Common myeloid progenitor, CD34-positive (primary cell): Measurements from ENCODE around the gene UNCX. TPM values are rescaled to one million over a fixed set of nuclear protein-coding genes. Genes with fewer than 3 reads are reported as not detected.

Experiments used
- CTCF ChIA-PET: fragments of 350-600 bp; sonication (Branson Sonifier 250); formaldehyde crosslinking; loops from one replicate; lab custom pipeline; 2021; ENCODE audit warnings: antibody characterized with exemption; lab: Charles Lee
- POLR2A ChIA-PET: fragments of 350-600 bp; sonication (Branson Sonifier 250); formaldehyde crosslinking; loops from one replicate; lab custom pipeline; 2021; ENCODE audit warnings: antibody characterized with exemption; lab: Charles Lee
- DNase-seq, 3 donors: peaks; one replicate each; pipeline versions ENCODE4 v3.0.0 to v3.0.0-alpha.2; 2013
- H3K27ac ChIP-seq, 2 experiments: 1 replicate in 1 of 2; 2 replicates in 1 of 2; pipeline ENCODE4 v1.7.0; 2013; ENCODE audit warnings: inconsistent platforms in 2 of 2, low read length in 2 of 2, mild to moderate bottlenecking in 2 of 2, low read depth in 1 of 2, moderate library complexity in 1 of 2; ENCODE audit not compliant: severe bottlenecking in 2 of 2, insufficient read depth in 1 of 2, poor library complexity in 1 of 2
- H3K27me3 ChIP-seq, 5 experiments: replicated peaks in 2 of 5; 1 replicate in 3 of 5; 2 replicates in 2 of 5; pipeline versions ENCODE4 v1.6.1 to v1.7.0; 2013; ENCODE audit warnings: low read length in 4 of 5, mild to moderate bottlenecking in 2 of 5, moderate library complexity in 2 of 5, inconsistent platforms in 1 of 5; ENCODE audit not compliant: insufficient read depth in 5 of 5, control insufficient read depth in 4 of 5
- H3K36me3 ChIP-seq, 4 experiments: 1 replicate in 2 of 4; 2 replicates in 2 of 4; pipeline versions ENCODE4 v1.6.1 to v1.7.0; 2013; ENCODE audit warnings: low read length in 3 of 4, control low read depth in 1 of 4, mild to moderate bottlenecking in 1 of 4; ENCODE audit not compliant: control insufficient read depth in 4 of 4, insufficient read depth in 4 of 4
- H3K4me1 ChIP-seq, 4 experiments: 1 replicate in 3 of 4; 2 replicates in 1 of 4; pipeline versions ENCODE4 v1.6.1 to v1.7.1; 2013; ENCODE audit warnings: low read length in 3 of 4, mild to moderate bottlenecking in 3 of 4, control low read depth in 1 of 4, inconsistent platforms in 1 of 4, moderate library complexity in 1 of 4; ENCODE audit not compliant: control insufficient read depth in 4 of 4, insufficient read depth in 4 of 4; ENCODE audit errors: control extremely low read depth in 1 of 4
- H3K4me3 ChIP-seq, 7 experiments: 1 replicate in 4 of 7; 2 replicates in 3 of 7; pipeline versions ENCODE4 v1.5.1 to v1.7.0; 2013; ENCODE audit warnings: mild to moderate bottlenecking in 7 of 7, low read length in 6 of 7, moderate library complexity in 6 of 7, inconsistent platforms in 2 of 7, low read depth in 2 of 7, control low read depth in 1 of 7; ENCODE audit not compliant: insufficient read depth in 4 of 7, control insufficient read depth in 1 of 7; ENCODE audit errors: extremely low read depth in 1 of 7
- H3K9me3 ChIP-seq, 5 experiments: 1 replicate in 4 of 5; 2 replicates in 1 of 5; pipeline versions ENCODE4 v1.6.1 to v1.7.1; 2013; ENCODE audit warnings: low read length in 4 of 5, mild to moderate bottlenecking in 2 of 5, inconsistent platforms in 1 of 5, low read depth in 1 of 5, moderate library complexity in 1 of 5; ENCODE audit not compliant: control insufficient read depth in 4 of 5, insufficient read depth in 2 of 5; ENCODE audit errors: control extremely low read depth in 1 of 5
- WGBS: methylation state at CpG from one replicate; pipeline ENCODE4 v1.1.5; 2013; ENCODE audit not compliant: insufficient coverage; 5-methylcytosine and 5-hydroxymethylcytosine counted together
- polyA plus RNA-seq: library from polyadenylated mRNA; unstranded; fragments of 120-200 nt; gene quantifications from one replicate; pipeline ENCODE4 v1.2.1, GENCODE V29; 2013

Gene UNCX
- polyA plus RNA-seq, result not detected

GRCh38 chr7:1232623-1233332 is at the start of gene UNCX:
Gene UNCX, plus strand, starts transcription at chr7:1232872. Its CDS starts 146 bp downstream, at chr7:1233018.
- Histone ChIP-seq H3K4me1 (peaks cover 0 to 28% (median 14%) of the 10 kb centered on the region in 4 experiments), H3K9me3 (no peaks in the 10 kb centered on the region), H3K27me3 (peaks cover 3 to 88% (median 50%) of the 10 kb centered on the region in 5 experiments), H3K36me3 (no peaks in the 10 kb centered on the region), H3K27ac (no peak within 1 kb of the TSS), H3K4me3 (no peak within 1 kb of the TSS)
- no peak for DNase-seq
- POLR2A ChIA-PET, result no interaction called here
- WGBS, result 5% methylated on average over 45 of the region's 81 CpGs
- CTCF ChIA-PET, result no interaction called here

DNA sequence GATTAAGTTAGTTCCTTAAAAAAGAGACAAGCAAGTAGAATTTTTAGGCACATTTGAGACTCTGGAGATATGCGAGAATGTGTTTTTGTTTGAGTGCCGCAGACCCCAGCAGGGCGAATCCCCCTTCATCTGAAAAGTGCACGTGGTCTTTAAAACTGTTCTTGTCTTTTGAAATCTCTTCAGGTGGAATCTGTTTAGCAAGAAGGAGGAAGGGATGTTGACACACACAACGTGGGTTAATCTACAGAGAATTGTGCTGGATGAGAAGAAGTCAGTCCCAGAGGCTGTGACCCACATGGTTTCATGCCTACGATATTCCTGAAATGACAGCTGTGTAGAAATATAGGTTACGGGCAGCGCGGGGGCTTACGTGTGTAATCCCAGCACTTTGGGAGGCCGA is 45.5 kb upstream of the UNCX start:
- POLR2A ChIA-PET, result no interaction called here
- H3K27ac ChIP-seq, result no peak overlapping the region
- CTCF ChIA-PET, result interaction anchor here (1.7 kb wide), 1 partner anchor 9 kb away, joined by 4 read pairs; no protein-coding TSS in a partner anchor
- no peak for DNase-seq
- peaks cover 0 to 5% (median 0%) of the 10 kb centered on the region in 5 experiments for H3K27me3 ChIP-seq
- WGBS, result 91% methylated on average over 8 of the region's 11 CpGs
- no peaks in the 10 kb centered on the region for H3K36me3 ChIP-seq
- no peak overlapping the region for H3K4me3 ChIP-seq
- peaks cover 2 to 14% (median 5%) of the 10 kb centered on the region in 4 experiments for H3K4me1 ChIP-seq
- no peaks in the 10 kb centered on the region for H3K9me3 ChIP-seq

- ChIA-PET POLR2A (no interaction called here), CTCF (interaction anchor here (0.7 to 1.4 kb wide), 2 partner anchors 17 to 23 kb away, joined by 3 read pairs; no protein-coding TSS in a partner anchor)
- peaks cover 0 to 5% (median 2%) of the 10 kb centered on the region in 5 experiments for H3K27me3 ChIP-seq
- no peak overlapping the region for H3K27ac ChIP-seq
- H3K9me3 ChIP-seq, result no peaks in the 10 kb centered on the region
- DNase-seq, result no peak
- H3K36me3 ChIP-seq, result no peaks in the 10 kb centered on the region
- 90% methylated on average over 6 of the region's 6 CpGs for WGBS
- H3K4me1 ChIP-seq, result peaks cover 2 to 20% (median 12%) of the 10 kb centered on the region in 4 experiments
- no peak overlapping the region for H3K4me3 ChIP-seq
Observed at GRCh38 chr7:1188720-1189294, 43.9 kb upstream of the UNCX start.

GRCh38 chr7:1189986-1190772 is 42.5 kb upstream of the UNCX start:
- ChIA-PET POLR2A (no interaction called here), CTCF (interaction anchor here (1.4 to 2.8 kb wide), 2 partner anchors 14 to 18 kb away, joined by 3 to 30 read pairs; no protein-coding TSS in a partner anchor)
- no peak for DNase-seq
- Histone ChIP-seq H3K4me1 (peaks cover 2 to 23% (median 12%) of the 10 kb centered on the region in 4 experiments), H3K36me3 (no peaks in the 10 kb centered on the region), H3K27me3 (peaks cover 0 to 13% (median 2%) of the 10 kb centered on the region in 5 experiments), H3K9me3 (no peaks in the 10 kb centered on the region), H3K27ac (no peak overlapping the region), H3K4me3 (no peak overlapping the region)
- WGBS, result 97% methylated on average over 10 of the region's 10 CpGs

- Histone ChIP-seq H3K4me1 (peaks cover 2 to 23% (median 12%) of the 10 kb centered on the region in 4 experiments), H3K36me3 (no peaks in the 10 kb centered on the region), H3K4me3 (peak overlapping the region in 2 of 7 experiments; percentile 18 to 27), H3K27me3 (peaks cover 0 to 19% (median 2%) of the 10 kb centered on the region in 5 experiments), H3K27ac (no peak overlapping the region), H3K9me3 (no peaks in the 10 kb centered on the region)
- 48% methylated on average over 13 of the region's 15 CpGs for WGBS
- DNase-seq, result peak; percentile 77 to 89 (median 87)
- POLR2A ChIA-PET, result interaction anchor here (0.5 kb wide), 1 partner anchor 39 kb away, joined by 3 read pairs; no protein-coding TSS in a partner anchor
- CTCF ChIA-PET, result interaction anchor here (0.6 to 3.3 kb wide), 10 partner anchors 9 to 282 kb away, joined by 3 to 30 read pairs (median 9); no protein-coding TSS in a partner anchor
Observed at GRCh38 chr7:1192171-1192676, 40.4 kb upstream of the UNCX start.

- peak in 2 of 3 donors; percentile 58 to 61 for DNase-seq
- Histone ChIP-seq H3K27ac (no peak overlapping the region), H3K27me3 (peaks cover 0 to 19% (median 2%) of the 10 kb centered on the region in 5 experiments), H3K4me1 (peaks cover 2 to 23% (median 12%) of the 10 kb centered on the region in 4 experiments), H3K4me3 (no peak overlapping the region), H3K36me3 (no peaks in the 10 kb centered on the region), H3K9me3 (no peaks in the 10 kb centered on the region)
- CTCF ChIA-PET, result interaction anchor here (0.5 to 3.3 kb wide), 22 partner anchors 8 to 281 kb away, joined by 3 to 15 read pairs (median 4); no protein-coding TSS in a partner anchor
- WGBS, result 44% methylated on average over 34 of the region's 36 CpGs
- POLR2A ChIA-PET, result no interaction called here
Observed at GRCh38 chr7:1193593-1194424, 38.9 kb upstream of the UNCX start.
